HG02798 (cell line): ENCODE results near the gene HSFX4.
A peak's percentile ranks its signal among the peaks of the same experiment; 100 is the strongest.
"Not testable (repeated sequence)": the region's sequence is repeated elsewhere in the genome, so short reads cannot be mapped to it uniquely, and the experiment has no call there.

Experiments
- ATAC-seq: cut with Tn5 transposase; IDR thresholded peaks from one replicate; pipeline ENCODE4 v1.9.1; 2021; ENCODE audit warnings: mild to moderate bottlenecking; ENCODE audit not compliant: unreplicated experiment, poor library complexity

The HSFX4 gene

GRCh38 chrX:149937328-149937727 is 8.0 kb downstream of the HSFX4 start:
- ATAC-seq = not testable (repeated sequence)

DNA sequence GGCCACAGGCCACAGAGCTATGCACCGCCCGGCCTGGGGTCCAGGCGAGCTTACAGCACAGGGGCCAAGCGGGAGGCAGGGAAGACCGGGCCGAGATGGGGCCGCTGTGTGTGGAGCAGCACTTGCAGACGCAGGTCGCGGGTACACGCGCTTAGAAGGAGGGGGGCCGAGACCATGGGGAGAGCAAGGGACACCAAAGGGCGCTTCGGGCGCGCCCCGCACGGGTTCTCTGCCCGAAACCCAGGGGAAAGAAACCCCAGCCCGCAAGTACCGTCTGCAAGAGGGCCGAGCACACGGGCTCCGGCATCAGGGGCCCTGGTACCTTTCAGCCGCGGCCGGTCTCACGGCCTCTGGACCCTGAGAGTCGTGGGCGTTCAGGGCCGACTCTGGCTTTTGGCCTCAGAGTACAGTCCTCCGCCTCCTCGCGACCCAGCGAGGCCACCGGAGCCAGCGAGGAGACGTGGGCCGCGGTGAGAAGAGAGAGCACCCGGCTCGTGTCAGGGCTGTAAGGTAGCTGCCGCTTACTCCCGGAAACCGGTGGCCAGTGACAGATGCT is 8.6 kb downstream of the HSFX4 start:
- no peak for ATAC-seq

DNA sequence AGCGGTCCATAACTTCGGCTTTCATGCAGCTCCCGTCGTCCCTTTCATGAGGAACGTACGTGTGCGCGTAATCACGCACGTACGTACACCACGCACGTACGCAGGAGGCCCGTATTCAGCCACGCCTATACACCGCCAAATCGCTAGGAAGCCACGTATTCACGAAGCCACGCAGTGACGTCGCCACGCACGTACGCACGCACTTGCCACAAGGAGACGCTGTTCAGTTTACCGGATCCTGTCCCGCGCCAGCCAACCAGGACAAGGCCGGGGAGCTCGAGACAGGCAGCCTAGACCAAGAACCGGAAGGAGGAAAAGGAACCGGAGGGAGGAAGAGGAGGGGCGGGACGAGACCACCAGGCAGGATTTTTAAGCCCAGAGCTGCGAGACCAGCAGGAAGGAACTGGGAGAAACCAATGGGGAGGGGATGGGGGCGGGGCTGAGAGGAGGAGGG is 9.1 kb downstream of the HSFX4 start, which contains the start of gene EOLA2:
TSS of gene EOLA2 (minus strand) at position 65 of the 454 bp plus-strand sequence. CDS start 4,617 bp downstream, outside the sequence.
- ATAC-seq = peak; percentile 73

DNA sequence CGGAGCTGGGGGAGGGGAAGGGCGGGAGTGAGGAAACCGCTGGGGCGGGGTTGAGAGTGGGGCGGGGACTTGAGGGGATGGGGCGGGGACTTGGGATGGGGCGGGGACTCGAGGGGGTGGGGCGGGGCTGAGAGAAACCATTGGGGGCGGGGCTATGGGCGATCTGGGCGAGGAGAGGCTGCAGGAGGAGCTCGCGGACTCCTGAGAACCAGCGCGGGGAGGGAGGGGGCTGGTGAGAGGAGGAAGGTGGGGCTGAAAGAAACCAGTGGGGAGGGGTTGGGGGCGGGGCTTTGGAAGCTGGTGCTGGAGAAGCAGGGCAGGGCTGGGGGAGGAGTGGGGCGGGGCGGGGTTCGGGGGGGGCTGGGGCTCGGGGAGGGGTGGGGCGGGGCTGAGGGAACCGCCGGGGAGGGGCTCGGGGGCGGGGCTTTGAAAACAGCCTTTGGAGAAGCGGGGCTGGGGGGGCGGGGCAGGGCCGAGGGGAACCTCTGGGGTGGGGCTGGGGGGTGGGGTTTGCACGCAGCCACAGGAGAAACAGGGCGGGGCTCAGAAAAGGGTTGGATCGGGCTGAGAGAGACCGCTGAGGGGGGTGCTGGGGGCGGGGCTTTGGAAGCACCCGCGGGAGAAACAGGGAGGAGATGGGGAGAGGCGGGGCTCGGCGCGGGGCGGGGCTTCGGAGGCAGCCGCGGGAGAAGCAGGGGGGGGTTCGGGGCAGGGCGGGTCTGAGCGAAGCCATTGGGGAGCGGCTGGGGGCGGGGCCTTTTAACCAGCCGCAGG is 9.7 kb downstream of the HSFX4 start:
- ATAC-seq = peak; percentile 11

DNA sequence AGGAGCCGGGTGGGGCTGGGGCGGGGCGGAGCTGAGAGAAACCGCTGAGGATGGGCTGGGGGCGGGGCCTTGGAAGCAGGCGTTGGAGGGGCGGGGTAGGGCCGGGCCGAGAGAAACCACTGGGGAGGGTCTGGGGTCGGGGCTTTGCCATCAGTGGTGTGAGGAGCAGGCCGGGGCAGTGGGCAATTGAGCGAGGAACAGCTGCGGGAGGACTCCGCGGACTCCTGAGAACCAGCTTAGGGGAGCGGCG is 10.2 kb downstream of the HSFX4 start:
- peak; percentile 15 for ATAC-seq

DNA sequence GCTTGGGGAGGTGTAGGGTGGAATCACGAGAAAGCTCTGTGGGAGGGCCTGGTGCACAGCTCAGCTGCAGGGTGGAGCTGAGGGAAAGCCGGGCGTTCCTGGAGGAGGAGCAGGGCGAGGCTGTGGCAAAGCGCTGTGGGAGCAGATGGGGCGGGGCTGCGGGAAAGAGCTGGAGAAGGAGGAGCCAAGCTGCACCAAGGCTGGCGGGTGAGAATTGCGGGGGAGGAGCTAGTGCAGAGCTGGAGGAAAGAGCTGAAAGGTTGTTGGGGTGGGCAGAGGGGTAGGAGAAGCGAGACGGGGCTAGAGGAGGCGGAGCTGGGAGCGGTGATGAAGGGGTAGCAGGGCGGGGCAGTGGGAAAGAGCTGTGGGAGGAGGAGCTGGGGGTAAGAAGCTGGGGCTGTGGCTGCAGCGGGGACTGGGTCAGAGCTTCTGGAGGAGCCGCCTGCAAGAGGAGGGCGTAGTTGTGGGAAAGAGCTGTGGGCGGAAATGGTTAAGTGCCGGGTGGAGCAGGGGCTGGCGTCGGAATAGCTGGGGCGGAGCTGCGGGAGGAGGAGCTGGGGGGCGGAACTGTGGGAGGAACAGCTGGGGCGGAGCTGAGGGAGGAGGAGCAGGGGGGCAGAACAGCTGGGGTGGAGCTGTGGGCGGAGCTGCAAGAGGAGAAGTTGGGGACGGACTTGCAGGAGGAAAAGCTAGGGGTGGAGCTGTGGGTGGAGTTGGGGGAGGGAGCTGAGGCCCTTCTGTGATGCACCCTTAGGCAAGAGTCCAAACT is 10.7 kb downstream of the HSFX4 start:
- peak; percentile 48 for ATAC-seq

DNA sequence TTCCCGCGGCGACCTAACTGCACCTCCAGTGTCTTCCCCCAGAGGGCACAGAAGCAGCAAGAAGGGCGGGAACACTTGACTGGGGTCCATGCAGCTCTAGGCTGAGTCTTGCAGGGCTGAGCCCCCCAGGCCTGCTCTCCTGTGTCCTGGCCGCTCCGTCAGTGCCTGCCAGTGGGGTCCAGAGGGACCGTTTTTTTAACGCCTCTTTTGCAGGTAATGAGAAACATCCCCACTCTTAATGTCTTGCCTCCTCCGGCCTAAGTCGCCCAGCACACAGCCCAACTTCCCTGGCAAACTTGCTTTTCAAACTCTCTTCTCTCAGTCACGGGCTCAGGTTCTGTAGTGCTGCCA is 11.3 kb downstream of the HSFX4 start:
- not testable (repeated sequence) for ATAC-seq

DNA sequence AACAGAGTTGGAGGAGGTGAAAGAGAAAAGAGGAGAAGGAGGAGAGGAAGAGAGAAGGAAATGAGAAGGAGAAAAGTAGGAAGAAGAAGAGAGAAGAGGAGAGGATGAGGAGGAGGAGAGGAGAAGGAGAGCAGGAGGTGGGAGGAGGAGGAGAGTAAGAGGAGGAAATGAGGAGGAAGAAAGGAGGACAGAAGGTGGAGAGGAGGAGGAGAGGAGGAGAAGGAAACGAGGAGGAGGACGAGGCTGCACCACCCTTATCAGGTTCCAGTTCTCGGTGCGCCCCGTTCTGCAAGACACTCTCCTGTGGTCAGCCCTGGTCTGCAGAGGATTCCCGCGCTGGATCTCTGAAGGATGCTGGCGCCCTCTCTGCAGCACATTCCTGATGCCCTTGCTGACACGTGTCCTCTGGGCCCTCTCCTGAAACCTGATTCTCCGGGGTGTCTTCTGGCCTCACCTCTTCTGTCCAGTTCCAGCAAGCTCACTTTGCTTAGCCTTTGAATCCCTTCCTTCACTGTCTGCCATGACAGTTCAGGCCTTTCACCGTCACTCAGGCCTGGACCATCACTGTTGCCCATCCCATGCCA is 15.8 kb downstream of the HSFX4 start:
- ATAC-seq = not testable (repeated sequence)

DNA sequence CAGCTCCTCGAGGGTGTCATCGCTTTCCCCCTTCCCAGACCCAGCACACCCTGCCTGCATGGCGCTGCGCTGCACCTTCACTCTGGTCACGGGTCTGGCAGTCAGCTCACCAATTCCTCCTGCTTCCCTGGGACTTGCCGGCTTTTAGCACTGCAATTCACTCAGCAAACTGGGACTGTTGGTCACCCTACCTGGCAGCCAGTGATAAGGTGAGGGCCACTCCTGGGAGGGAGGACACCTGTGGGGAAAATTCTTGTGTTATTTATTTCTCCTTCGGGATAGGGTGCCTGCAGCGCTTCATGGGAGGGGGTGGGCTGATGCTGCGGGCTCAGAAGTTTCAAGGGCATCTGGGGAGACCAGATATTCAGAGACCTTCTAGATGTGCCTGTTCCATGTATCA is 16.4 kb downstream of the HSFX4 start:
- ATAC-seq = not testable (repeated sequence)

- not testable (repeated sequence) for ATAC-seq
Measured at GRCh38 chrX:149946932-149947331, 17.6 kb downstream of the HSFX4 start.

DNA sequence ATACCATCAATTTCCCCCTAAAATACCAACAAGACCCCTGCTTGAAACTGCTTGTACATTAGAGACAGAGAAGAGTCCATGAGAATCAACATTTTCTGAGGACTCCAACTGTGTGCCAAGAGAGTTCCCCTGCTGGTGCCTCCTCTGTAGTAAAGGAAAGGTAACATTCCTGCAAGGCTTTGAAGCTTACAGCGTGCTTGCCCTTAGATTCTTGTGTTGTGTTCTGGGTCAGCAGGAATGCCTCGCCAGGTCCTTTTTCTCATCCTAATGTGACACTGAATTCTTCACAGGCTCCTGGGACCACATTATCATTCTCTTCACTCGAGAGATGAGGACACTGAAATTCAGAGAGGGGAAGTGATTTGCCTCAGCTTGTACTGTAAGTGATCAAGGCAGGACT is 18.6 kb downstream of the HSFX4 start:
- ATAC-seq = no peak

DNA sequence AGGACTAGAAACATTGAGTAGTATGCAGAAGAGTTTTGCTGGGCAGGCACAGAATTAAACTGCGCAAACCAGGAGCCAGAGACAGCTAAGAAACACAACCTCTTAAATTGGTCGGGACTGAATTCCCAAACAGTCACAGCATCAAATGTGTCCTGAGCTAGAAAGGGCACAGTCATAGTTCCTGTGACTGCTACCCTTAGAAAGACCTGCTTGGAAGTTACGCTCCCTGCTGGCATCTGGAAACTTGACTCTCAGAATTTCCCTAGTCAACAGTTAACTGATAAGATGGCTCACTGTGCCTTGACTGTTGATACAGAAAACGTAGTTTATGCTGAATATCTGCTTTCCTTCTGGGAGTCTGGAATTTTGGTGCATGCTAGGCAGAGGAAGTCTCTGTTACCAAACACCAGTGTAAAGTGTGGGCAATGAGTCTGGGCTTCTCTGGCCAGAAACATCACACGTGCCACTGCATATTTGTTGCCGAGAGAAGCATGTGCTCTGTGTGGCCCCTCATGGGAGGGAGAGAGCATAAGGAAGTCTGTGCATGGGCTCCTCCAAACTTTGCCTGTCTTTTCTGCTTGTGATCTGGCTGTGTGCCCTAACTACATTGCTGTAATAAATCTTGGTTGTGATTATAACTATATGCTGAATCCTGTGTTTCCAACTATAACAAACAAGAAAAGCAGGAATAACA is 20.5 kb downstream of the HSFX4 start:
- no peak for ATAC-seq

GRCh38 chrX:149950681-149951080 is 21.3 kb downstream of the HSFX4 start:
- no peak for ATAC-seq

- no peak for ATAC-seq
Measured at GRCh38 chrX:149961572-149961971, 32.2 kb downstream of the HSFX4 start.

- no peak for ATAC-seq
Measured at GRCh38 chrX:149962010-149962409, 32.6 kb downstream of the HSFX4 start.

DNA sequence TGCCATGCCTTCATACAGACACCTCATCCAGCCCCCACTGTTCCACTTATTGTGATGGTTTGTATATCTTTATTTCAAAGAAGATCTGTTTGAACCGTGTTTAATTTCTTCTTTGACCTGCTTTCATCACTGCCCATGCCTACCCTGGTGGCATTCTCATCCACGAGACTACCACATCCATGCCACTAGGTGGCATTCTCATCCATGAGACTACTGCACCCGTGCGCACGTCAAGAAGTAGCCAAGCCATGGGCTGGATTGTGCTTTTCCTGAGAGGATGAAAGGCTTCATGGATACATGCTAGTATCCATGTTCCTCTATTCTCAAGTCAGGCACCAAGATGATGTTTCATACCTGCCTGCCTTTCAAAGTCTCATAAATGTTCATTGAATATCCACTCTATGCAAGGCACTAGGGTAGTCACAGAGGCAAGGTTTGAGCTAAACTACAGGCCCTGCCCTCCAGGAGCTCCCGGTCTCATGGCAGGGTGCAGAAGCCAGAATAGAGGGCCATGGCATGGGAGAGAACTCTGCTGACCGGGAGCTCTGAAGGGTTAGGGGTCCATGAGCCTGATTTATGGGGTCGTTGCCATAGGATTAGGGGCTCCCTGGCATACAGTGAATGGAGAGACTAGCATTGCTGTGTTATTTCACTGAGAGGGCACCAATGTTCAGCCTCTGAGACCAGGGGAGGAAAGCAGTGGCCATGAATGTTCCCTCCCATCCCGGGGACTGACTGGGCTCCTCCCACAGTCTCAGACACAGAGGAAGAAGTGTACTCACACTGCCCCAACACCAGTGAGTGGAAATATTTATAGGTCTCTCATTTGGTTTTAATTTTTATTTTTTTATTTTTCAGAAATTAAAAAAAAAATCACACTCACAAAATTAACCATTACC is 33.7 kb downstream of the HSFX4 start:
- peak; percentile 57 for ATAC-seq

GRCh38 chrX:149979126-149979644 is 49.8 kb downstream of the HSFX4 start:
- ATAC-seq = no peak
